Endothelial cell of umbilical vein (primary cell): Measurements from ENCODE around the gene CBL. TPM values are rescaled to one million over a fixed set of nuclear protein-coding genes. Genes with fewer than 3 reads are reported as not detected.

Source experiments
- BruUV-seq: library from RNA; stranded (reverse); fragments of 400-500 nt; replicated peaks from 2 replicates; lab custom pipeline; 2021; lab: Mats Ljungman, UMichigan
- CTCF ChIA-PET: fragments of 300-600, 350-600 bp; sonication (Branson Sonifier 250); formaldehyde crosslinking; loops from one replicate; lab custom pipeline; 2021; ENCODE audit warnings: antibody characterized with exemption, inconsistent platforms; lab: Charles Lee
- POLR2A ChIA-PET: fragments of 300-600, 350-600 bp; sonication (Branson Sonifier 250); formaldehyde crosslinking; loops from one replicate; lab custom pipeline; 2021; ENCODE audit warnings: antibody characterized with exemption, inconsistent platforms; lab: Charles Lee
- DNase-seq: peaks from one replicate; pipeline ENCODE4 v3.0.0-alpha.2; 2011; ENCODE audit warnings: low read depth, low spot score
- FAIRE-seq: peaks from 2 replicates; lab custom pipeline; 2011; peaks lifted over from hg19 to GRCh38; lab: Jason Lieb, UNC
- H2AFZ ChIP-seq: 2 replicates; pipeline ENCODE4 v1.6.0; 2012; ENCODE audit warnings: low read depth, low read length, control low read depth, inconsistent platforms
- H3K27ac ChIP-seq: 2 replicates; pipeline ENCODE4 v1.5.1; 2011; ENCODE audit warnings: low read depth, mild to moderate bottlenecking, control low read depth, low read length, moderate library complexity; ENCODE audit not compliant: insufficient read depth
- H3K27me3 ChIP-seq, 2 experiments: 2 replicates each; pipeline versions ENCODE4 v1.6.0 to v1.6.1; 2011; ENCODE audit warnings: low read length in 2 of 2, mixed read lengths in 1 of 2; ENCODE audit not compliant: control insufficient read depth in 2 of 2, insufficient read depth in 2 of 2
- H3K36me3 ChIP-seq, 2 experiments: 2 replicates in 1 of 2; 3 replicates in 1 of 2; pipeline ENCODE4 v1.5.1; 2011; ENCODE audit warnings: low read length in 2 of 2, mild to moderate bottlenecking in 1 of 2, moderate library complexity in 1 of 2; ENCODE audit not compliant: control insufficient read depth in 2 of 2, insufficient read depth in 2 of 2; ENCODE audit errors: extremely low read depth in 1 of 2
- H3K4me1 ChIP-seq: 3 replicates; pipeline ENCODE4 v1.5.1; 2011; ENCODE audit warnings: mild to moderate bottlenecking, low read length; ENCODE audit not compliant: control insufficient read depth, insufficient read depth; ENCODE audit errors: extremely low read depth
- H3K4me2 ChIP-seq: 2 replicates; pipeline ENCODE4 v1.6.1; 2011; ENCODE audit warnings: low read length, control low read depth, mixed read lengths; ENCODE audit not compliant: insufficient read depth
- H3K4me3 ChIP-seq, 3 experiments: fragments of 200-600 bp in 1 of 3; sonication (generic), shearing (Covaris generic) in 1 of 3; replicated peaks in 1 of 3; 2 replicates each; pipeline ENCODE4 v1.5.1; 2011 to 2016; ENCODE audit warnings: control low read depth in 3 of 3, low read length in 3 of 3, mild to moderate bottlenecking in 2 of 3, inconsistent platforms in 1 of 3, low read depth in 1 of 3, moderate library complexity in 1 of 3; ENCODE audit not compliant: insufficient read depth in 1 of 3
- H3K79me2 ChIP-seq: 2 replicates; pipeline ENCODE4 v1.6.0; 2012; ENCODE audit warnings: low read length, inconsistent platforms; ENCODE audit not compliant: control insufficient read depth, insufficient read depth
- H3K9ac ChIP-seq: replicated peaks from 2 replicates; pipeline ENCODE3; 2011; ENCODE audit warnings: low read length, control low read depth; ENCODE audit not compliant: insufficient read depth; ENCODE audit errors: extremely low read depth
- H3K9me1 ChIP-seq: replicated peaks from 3 replicates; pipeline ENCODE4 v1.6.0; 2011; ENCODE audit warnings: mild to moderate bottlenecking, low read length; ENCODE audit not compliant: control insufficient read depth, insufficient read depth; ENCODE audit errors: extremely low read depth
- H3K9me3 ChIP-seq: replicated peaks from 2 replicates; pipeline ENCODE4 v1.5.1; 2012; ENCODE audit warnings: low read length, inconsistent platforms; ENCODE audit not compliant: control insufficient read depth, insufficient read depth
- H4K20me1 ChIP-seq: replicated peaks from 2 replicates; pipeline ENCODE3; 2011; ENCODE audit warnings: mild to moderate bottlenecking, low read length; ENCODE audit not compliant: control insufficient read depth, insufficient read depth; ENCODE audit errors: extremely low read depth
- CTCF ChIP-seq, 2 donors: IDR thresholded peaks; 1 replicate in 1 of 2; 2 replicates in 1 of 2; pipeline ENCODE4 v1.5.1; 2011; ENCODE audit warnings: low read length in 2 of 2, mild to moderate bottlenecking in 2 of 2, moderate library complexity in 2 of 2, control low read depth in 1 of 2, inconsistent platforms in 1 of 2, low read depth in 1 of 2; ENCODE audit not compliant: insufficient read depth in 1 of 2; ENCODE audit errors: extremely low read depth in 1 of 2
- EZH2 ChIP-seq: IDR thresholded peaks from 2 replicates; pipeline ENCODE4 v1.6.1; 2012; ENCODE audit warnings: borderline replicate concordance, low read depth, mild to moderate bottlenecking, moderate library complexity, low read length, inconsistent platforms; ENCODE audit not compliant: severe bottlenecking
- FOS ChIP-seq: IDR thresholded peaks from 2 replicates; pipeline ENCODE4 v1.6.1; 2011; ENCODE audit warnings: mild to moderate bottlenecking, low read length, moderate library complexity, borderline replicate concordance; ENCODE audit not compliant: insufficient read depth
- GATA2 ChIP-seq: IDR thresholded peaks from 2 replicates; pipeline ENCODE4 v1.7.0; 2011; ENCODE audit warnings: low read depth, mild to moderate bottlenecking, moderate library complexity, mixed read lengths, low read length; ENCODE audit not compliant: insufficient read length, insufficient read depth
- JUN ChIP-seq: IDR thresholded peaks from 2 replicates; pipeline ENCODE4 v1.6.1; 2011; ENCODE audit warnings: borderline replicate concordance, low read depth; ENCODE audit not compliant: insufficient read length, insufficient read depth
- MYC ChIP-seq: IDR thresholded peaks from one replicate; pipeline ENCODE4 v1.6.1; 2011; ENCODE audit warnings: mild to moderate bottlenecking, low read depth, low read length
- POLR2A ChIP-seq: IDR thresholded peaks from 2 replicates; pipeline ENCODE4 v1.6.1; 2012; ENCODE audit warnings: low read depth, mild to moderate bottlenecking, control low read depth, low read length
- POLR2AphosphoS5 ChIP-seq: IDR thresholded peaks from 2 replicates; pipeline ENCODE4 v1.6.1; 2012; ENCODE audit warnings: low read depth, mild to moderate bottlenecking, control low read depth, low read length, moderate library complexity; ENCODE audit not compliant: insufficient read depth
- dilution Hi-C: fragments of 300-500 bp; cut with MboI; formaldehyde crosslinking; loops from one replicate; pipeline ENCODE4 v1.15.0; 2019; ENCODE audit warnings: low sequenced_read_pairs; ENCODE audit not compliant: extremely low pct_ligation_motif_present
- intact Hi-C: fragments of 100-400 bp; cut with micrococcal nuclease; formaldehyde crosslinking; loops from one replicate; pipeline ENCODE4 v1.10.0; 2022
- polyA plus RNA-seq, 4 experiments: library from polyadenylated mRNA; depleted of rRNA in 3 of 4; stranded (reverse) in 3 of 4; unstranded in 1 of 4; fragments of >200 nt; gene quantifications; 2 replicates each; pipeline versions ENCODE4 v1.2.1 to v1.2.3, GENCODE V29; 2011 to 2012; ENCODE audit warnings: missing spikeins in 1 of 4
- total RNA-seq: library from RNA; stranded (reverse); gene quantifications from 2 replicates; pipeline ENCODE4 v1.2.3, GENCODE V29; 2021
- TF ChIP-seq, protein P1 (sequence below): IDR thresholded peaks from 2 replicates; pipeline ENCODE4 v1.6.1; 2011; ENCODE audit not compliant: insufficient read depth, insufficient read length

The CBL gene
- total and polyA plus RNA-seq, 2 donors (not counting 3 experiments of a cell fraction or from before 2014, with no cell fraction given), result 15.5 to 41.5 TPM

GRCh38 chr11:119350302-119350701 lies 144.2 kb downstream of the CBL start:
- intact Hi-C loops (loop anchor here (5.0 to 10.0 kb wide), 2 partner anchors 377 to 864 kb away; partner anchors contain the start of genes NECTIN1 and OAF), dilution Hi-C loops (no loop called here)
- Histone ChIP-seq H3K4me3 (no peak overlapping the region), H2AFZ (no peak overlapping the region), H3K27ac (no peak overlapping the region), H3K4me1 (peaks cover 5% of the 10 kb centered on the region), H3K9me3 (no peaks in the 10 kb centered on the region), H3K79me2 (no peaks in the 10 kb centered on the region), H3K4me2 (no peak overlapping the region), H3K9me1 (no peaks in the 10 kb centered on the region), H3K9ac (no peak overlapping the region), H3K27me3 (peaks cover 0 to 3% of the 10 kb centered on the region in 2 experiments), H3K36me3 (no peaks in the 10 kb centered on the region), H4K20me1 (no peaks in the 10 kb centered on the region)
- POLR2A ChIA-PET, result no interaction called here
- FAIRE-seq (no peak), DNase-seq (no peak)
- CTCF ChIA-PET, result interaction anchor here (0.8 to 1.5 kb wide), 2 partner anchors 10 to 12 kb away, joined by 5 to 6 read pairs; partner anchors contain the start of gene C1QTNF5
- TF ChIP-seq EZH2 (no peak), GATA2 (no peak), CTCF (IDR thresholded peaks at IDR 0.05; ENCODE audit: extremely low read depth in 1 of 2, insufficient read depth in 1 of 2, low read depth in 1 of 2, low read length in 2 of 2) (no peak), POLR2A (no peak), JUN (no peak), POLR2AphosphoS5 (no peak), FOS (no peak), MYC (no peak)
- TF ChIP-seq, protein P1, sequence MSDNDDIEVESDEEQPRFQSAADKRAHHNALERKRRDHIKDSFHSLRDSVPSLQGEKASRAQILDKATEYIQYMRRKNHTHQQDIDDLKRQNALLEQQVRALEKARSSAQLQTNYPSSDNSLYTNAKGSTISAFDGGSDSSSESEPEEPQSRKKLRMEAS, result no peak
- BruUV-seq, result no TSS peak
